GM21367 (cell line): Measurements from ENCODE around the gene PDE2A.

Experiments used
- ATAC-seq: cut with Tn5 transposase; IDR thresholded peaks from one replicate; pipeline ENCODE4 v1.9.1; 2021; ENCODE audit not compliant: unreplicated experiment

The PDE2A gene

GRCh38 chr11:72704783-72705265, 30.6 kb upstream of the PDE2A start:
- no peak for ATAC-seq

GRCh38 chr11:72704028-72704782, 30.0 kb upstream of the PDE2A start:
- no peak for ATAC-seq

GRCh38 chr11:72703267-72704008, 29.2 kb upstream of the PDE2A start:
- no peak for ATAC-seq

- no peak for ATAC-seq
Measured at GRCh38 chr11:72702577-72703241, 28.5 kb upstream of the PDE2A start.

- ATAC-seq: no peak
Measured at GRCh38 chr11:72702096-72702495, 27.9 kb upstream of the PDE2A start.

GRCh38 chr11:72701466-72701865, 27.2 kb upstream of the PDE2A start:
- no peak for ATAC-seq

- ATAC-seq: no peak
Measured at GRCh38 chr11:72700146-72700545, 25.9 kb upstream of the PDE2A start.

- no peak for ATAC-seq
Measured at GRCh38 chr11:72697814-72698213, 23.6 kb upstream of the PDE2A start.

- ATAC-seq: no peak
Measured at GRCh38 chr11:72696866-72697700, 22.9 kb upstream of the PDE2A start.

- no peak for ATAC-seq
Measured at GRCh38 chr11:72695354-72695753, 21.1 kb upstream of the PDE2A start.

GRCh38 chr11:72693271-72693968, 19.2 kb upstream of the PDE2A start:
- ATAC-seq: no peak

- no peak for ATAC-seq
Measured at GRCh38 chr11:72692498-72693237, 18.4 kb upstream of the PDE2A start.

GRCh38 chr11:72690166-72690565, 15.9 kb upstream of the PDE2A start:
- no peak for ATAC-seq

- ATAC-seq: no peak
Measured at GRCh38 chr11:72688929-72689328, 14.7 kb upstream of the PDE2A start.

GRCh38 chr11:72688486-72688885, 14.3 kb upstream of the PDE2A start:
- ATAC-seq: no peak

- no peak for ATAC-seq
Measured at GRCh38 chr11:72687326-72687725, 13.1 kb upstream of the PDE2A start.

GRCh38 chr11:72686639-72687220, 12.5 kb upstream of the PDE2A start:
- no peak for ATAC-seq

- no peak for ATAC-seq
Measured at GRCh38 chr11:72685560-72686480, 11.6 kb upstream of the PDE2A start.
